Activated CD4-positive, alpha-beta T cell treated with anti-CD3 and anti-CD28 coated beads for 1 hour (primary cell): ENCODE data around the gene IFNL3.

ENCODE experiments used
- DNase-seq: peaks from one replicate; pipeline ENCODE4 v3.0.0-alpha.2; 2020

The IFNL3 gene

DNA sequence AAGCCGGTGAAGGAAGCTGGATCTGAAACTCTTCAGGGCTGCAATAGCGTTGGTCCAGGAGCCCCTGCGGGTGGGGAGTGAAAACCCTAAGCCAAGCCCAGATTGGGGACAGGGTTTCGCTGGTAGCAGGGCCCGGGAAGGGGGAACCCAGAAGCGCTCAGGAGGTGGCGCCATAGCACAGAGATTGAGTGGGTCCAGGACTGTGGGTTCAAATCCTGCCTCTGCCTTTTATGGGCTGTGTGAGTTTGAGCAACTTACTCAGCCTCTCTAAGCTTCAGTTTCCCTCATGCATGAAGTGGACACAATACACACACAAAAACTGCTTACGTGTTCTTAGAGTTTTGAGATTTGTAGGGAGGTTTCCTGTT, 32.4 kb downstream of the IFNL3 start:
- peak; percentile 29 for DNase-seq

DNA sequence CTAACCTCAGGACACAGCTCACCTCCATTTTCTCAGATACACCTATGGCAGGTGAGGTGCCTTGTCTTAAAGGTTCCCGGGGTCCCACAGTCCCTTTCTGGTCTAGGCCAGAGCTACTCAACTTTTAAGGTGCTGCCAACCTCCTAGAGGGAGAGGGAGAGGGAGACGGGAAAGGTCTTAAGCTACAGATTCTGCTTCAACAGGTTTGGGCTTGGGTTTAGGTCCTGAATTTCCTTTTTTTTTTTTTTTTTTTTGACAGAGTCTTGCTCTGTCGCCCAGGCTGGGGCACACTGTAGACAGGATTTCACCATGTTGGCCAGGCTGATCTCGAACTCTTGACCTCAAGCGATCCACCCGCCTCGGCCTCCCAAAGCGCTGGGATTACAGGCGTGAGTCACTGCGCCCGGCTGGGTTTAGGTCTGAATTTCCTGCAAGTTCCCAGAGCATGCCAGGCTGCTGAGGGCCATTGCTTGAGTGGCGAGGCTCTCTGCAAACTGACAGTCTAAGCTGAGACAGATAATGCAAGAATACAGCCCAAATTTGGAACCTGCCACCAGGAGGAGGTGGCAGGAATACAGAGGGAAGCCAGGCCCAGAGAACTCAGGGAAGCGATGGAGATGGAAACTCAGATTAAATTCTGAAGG, 33.0 kb downstream of the IFNL3 start:
- no peak for DNase-seq

DNA sequence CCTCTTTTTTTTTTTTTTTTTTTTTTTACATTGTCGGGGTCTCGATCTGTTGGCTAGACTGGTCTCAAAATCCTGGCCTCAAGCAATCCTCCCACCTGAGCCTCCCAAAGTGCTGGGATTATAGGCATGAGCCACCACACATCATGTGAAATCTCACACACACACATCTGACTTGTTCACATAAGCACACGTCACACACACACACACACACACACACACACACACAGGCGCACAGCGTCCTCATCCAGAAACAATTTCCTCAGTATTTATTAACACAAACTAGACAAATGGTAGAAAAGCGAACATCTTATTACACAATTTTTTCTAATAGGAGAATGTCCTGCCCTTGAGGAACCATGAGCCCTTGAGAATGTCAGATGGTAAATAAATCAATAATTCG, 35.6 kb downstream of the IFNL3 start:
- DNase-seq, result no peak

DNA sequence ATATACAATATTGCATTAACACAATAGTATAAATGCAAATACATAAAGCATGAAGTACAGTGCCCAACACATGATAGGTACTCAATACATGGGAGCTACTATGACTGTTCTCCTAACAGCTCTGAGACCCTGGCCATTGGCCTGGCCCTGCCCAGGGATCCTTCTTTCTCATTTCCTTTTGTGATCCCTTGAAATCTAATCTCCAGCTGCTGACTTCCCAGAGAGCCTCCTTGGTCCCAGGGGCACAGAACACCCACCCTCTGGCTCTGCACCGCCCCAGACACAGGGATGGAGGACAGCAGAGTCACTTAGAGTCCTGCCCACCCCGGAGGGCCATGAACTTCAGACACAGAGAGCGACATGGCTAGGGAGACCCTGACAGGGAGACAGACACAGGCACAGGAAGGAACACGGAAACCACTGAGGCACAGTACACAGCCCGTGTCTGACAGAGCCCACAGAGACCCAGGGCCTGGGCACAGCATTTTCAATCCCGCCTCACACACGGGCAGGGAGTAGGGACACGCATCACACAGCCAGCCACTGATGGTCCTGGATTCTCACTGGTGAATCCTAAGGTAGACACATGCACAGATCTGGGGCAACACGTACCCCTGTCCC, 36.5 kb downstream of the IFNL3 start:
- no peak for DNase-seq

DNA sequence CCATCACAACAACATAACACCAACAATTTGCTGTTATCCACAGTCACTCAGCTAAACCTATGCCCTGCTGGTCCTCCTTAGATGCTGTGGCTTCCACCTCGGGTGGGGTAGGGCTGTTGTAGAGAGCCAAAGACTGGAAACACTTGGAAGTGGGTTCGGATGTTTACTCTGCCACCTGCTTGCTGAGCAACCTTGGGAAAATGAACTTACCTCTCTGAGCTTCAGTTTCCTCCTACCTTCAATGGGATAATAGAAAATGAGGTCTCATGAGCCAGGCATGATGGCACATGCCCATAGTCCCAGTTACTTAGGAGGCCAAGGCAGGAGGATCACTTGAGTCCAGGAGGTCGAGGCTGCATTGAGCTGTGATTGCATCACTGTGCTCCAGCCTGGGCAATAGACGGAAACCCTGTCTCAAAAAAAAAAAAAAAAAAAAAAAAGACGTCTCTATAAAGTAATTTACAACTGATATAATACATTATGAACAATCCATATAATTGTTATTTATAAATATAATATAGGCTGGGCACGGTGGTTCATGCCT, 37.4 kb downstream of the IFNL3 start:
- no peak for DNase-seq

DNA sequence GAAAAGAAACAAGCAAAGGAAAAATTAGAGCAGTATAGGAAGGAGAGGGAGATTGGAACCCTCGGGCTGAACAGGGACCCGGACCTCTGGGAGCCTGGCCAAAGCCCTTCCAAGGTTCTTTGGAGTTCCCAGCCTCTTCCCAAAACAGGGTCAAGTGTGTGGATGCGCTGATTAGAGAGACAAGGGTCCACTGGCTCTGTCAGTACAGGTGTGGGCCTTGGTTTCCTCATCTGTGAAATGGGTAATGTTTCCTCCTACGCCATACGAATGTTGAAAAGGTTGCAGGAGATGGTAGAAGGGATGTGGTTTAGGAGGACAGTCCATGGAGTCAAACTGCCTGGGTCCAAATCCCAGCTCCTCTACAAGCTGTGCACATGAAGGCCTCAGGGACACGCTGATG, 38.7 kb downstream of the IFNL3 start:
- no peak for DNase-seq

DNA sequence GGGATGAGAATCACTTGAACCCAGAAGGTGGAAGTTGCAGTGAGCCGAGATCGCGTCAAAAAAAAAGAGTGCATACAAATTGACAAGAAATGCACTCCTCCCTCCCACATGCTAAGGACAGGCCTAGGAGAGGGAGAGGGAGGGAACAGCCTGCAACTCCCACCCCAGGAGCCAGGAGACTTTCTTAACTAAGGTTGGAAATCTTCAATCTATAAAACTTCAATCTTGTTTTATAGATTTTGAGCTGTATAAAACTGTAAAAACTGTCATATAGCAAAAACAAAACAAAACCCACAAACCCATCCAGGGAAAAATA, 39.4 kb downstream of the IFNL3 start:
- DNase-seq, result no peak

DNA sequence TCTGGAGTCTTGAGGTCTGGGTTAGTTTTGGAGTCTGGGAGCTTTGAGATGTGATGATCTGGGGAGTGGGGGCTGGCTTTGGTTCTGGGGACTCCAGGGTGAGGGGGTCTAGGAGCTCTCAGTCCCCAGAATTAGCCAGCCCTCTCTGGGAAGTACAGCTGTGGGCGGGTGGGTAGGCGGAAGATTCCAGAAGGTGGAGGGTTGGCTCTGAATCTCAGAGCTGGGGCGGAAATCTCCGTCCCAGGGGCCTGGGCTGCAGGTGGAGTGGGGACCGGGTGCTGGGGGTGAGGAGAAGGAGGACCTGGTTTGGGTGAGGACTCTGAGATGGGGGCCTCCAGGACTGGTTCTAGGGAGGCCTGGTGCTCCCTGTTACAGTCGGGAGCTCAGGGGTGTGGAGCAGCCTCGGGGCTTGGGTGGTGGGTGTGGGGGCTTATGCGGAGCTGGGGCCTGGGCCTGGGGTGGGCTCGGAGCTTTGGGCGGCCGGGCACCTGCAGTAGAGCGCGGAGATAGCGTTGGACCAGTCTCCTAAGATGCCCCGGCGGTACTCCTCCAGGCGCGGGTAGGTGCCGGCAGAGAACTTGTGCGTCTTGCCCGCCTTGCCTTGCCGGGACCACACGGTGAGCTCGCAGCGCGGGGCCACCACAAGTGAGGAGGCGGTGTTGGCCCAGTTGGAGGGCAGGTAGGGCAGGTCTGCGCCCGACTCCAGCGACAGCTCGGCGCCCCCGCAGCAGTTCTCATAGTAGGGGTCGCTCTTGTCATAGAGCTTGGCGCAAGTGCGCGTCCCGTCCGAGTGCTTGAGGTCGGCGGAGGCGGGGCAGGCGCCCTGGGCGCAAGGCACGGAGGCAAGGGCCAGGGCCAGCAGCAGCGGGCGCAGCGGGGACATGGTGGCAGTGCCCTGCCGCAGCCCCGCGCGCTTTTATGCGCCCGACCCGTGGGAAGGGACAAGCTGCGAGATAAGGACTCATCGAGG, 41.1 kb downstream of the IFNL3 start, which contains the start of gene SYCN:
TSS of gene SYCN (minus strand) at position 892 of the 970 bp plus-strand sequence. CDS start at position 883, 9 bp downstream.
- DNase-seq, result no peak

DNA sequence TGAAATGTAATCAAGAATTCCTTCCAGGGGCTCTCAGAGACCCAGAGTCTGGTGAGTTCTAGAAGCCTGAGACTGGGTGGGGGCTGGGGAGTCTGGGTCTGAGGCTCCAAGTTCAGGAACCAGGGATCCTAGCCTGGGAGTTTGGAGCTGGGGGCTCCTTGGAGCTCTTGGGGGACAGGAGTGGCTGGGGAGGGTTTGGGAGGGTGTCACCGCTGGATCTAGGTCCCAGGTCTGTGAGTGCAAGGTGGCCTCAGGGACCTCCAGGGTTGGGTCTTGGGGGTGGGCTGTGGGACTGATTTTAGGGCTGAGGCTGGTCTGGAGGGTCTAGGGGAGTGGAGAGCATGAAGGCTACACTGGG, 41.8 kb downstream of the IFNL3 start:
- no peak for DNase-seq

DNA sequence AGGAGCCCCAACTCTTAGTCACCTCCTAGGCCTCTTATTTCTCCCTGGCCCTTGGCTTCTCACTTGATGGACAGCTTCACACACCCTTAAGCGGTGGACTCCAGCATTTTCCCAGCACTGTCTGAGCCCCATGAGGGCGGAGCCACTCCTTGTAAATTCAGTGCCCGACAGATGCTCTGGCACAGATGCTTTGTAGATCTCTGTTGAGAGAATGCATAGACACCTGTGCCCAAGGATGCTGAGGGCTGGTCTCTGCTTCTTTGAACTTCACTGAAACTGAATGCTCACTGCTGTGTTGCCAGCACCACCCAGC, 44.0 kb downstream of the IFNL3 start:
- no peak for DNase-seq

DNA sequence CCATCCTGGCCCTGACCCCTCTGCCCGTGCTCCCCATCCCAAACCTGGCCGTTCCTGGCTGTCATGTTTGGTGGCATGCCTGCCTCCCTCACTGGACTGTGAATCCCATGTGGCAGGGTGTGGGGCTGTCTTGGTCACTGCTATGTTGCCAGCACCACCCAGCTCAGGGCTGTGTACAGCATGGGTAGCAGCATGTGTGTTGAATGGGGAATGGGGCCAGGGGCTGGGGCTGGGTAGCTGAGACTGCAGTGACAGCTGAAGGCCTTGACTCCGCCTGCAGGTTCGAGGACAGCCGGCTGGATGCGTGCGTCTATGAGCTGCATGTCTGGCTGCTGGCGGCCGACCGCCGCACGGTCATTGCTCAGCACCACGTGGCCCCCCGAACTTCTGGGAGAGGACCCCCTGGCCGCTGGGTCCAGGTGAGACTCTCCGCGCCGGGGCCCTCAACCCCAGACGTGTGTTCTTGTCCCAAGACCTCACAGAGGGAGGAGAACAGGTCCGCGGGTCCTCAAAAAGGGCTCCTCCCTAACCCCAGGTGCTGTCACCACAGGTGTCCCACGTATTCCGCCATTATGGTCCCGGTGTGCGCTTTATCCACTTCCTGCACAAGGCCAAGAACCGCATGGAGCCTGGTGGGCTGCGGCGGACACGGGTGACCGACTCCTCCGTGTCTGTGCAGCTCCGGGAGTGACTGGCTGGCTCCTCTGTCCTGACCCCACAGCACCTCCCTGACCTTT, 44.6 kb downstream of the IFNL3 start:
- no peak for DNase-seq

DNA sequence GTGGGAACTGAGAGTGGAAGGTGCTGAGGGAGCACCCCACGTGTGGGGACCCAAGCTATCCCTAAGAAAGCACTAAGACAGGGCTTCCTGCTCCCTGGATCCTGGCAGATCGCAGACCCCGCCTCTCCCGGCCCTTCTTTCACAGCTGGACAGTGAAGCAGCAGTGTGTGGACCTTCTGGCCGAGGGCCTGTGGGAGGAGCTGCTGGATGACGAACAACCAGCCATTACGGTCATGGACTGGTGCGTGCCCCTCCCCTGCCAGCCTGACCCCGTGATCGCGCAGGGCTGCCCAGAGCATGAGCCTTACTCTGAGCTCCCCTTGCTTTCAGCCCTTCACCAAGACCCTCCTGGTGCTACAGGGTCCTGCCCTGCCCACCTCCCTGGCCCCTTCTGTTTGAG, 45.8 kb downstream of the IFNL3 start:
- no peak for DNase-seq

DNA sequence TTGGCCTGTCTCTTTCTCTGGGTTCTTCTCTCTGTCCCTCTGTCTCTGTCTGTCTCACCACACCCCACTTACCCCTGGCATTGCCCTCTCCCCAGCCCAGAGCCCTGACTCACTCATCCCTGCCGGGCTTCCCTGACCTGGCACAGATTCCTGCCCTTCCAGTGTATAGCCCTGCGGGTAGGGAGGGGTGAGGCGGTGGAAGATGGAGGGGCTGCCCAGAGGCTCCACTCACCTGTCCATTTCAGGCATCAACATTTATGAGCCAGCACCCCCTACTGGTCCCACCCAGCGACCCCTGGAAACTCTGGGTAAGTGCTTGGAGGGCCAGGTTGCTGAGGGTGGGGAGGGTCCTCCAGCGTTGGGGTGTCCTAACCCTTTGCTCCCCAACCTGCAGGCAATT, 47.0 kb downstream of the IFNL3 start:
- DNase-seq, result no peak

DNA sequence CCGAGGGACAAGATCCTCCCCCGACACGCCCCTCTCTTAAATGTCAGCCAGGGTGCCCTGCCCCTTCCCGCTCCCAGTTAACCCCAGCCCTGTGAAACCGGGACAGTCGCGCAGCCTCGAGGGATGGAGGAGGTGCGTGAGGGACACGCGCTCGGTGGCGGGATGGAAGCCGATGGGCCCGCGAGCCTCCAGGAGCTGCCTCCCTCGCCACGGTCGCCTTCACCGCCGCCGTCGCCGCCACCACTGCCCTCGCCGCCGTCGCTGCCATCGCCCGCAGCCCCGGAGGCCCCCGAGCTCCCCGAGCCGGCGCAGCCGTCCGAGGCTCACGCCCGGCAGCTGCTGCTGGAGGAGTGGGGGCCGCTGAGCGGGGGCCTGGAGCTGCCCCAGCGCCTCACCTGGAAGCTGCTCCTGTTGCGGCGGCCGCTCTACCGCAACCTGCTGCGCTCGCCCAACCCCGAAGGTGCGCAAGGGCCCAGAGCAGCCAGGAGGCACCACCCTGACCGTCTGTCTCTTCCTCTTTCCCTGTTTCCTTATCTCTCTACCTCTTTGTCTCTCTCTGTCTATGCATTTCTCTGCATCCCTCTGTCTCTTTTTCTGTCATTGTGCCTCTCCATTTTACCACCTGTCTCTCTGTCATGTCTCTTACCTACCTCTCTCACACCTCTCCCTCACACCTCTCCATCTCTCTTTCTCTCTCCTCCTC, 47.8 kb downstream of the IFNL3 start, which contains the start of gene NCCRP1:
TSS of gene NCCRP1 (plus strand) at position 105 of the 703 bp plus-strand sequence. CDS start at position 124, 19 bp downstream.
- DNase-seq, result no peak

DNA sequence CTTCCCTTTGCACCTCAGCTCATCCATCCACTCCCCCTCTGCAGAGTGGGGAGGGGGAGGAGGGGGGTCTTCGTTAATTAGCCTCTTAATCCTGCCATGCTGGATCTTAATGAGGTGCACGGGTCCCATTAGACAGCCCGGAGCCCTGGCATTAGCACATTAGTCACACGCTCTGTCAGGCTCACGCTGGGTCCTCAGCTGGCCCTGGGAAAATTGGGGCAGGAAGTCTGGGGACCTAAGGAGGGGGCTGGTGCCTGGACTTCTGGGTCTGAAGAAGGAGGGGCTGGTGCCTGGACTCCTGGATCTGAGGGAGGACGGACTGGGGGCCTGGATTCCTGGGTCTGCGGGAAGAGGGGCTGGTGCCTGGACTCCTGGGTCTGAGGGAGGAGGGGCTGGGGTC, 48.5 kb downstream of the IFNL3 start:
- no peak for DNase-seq

DNA sequence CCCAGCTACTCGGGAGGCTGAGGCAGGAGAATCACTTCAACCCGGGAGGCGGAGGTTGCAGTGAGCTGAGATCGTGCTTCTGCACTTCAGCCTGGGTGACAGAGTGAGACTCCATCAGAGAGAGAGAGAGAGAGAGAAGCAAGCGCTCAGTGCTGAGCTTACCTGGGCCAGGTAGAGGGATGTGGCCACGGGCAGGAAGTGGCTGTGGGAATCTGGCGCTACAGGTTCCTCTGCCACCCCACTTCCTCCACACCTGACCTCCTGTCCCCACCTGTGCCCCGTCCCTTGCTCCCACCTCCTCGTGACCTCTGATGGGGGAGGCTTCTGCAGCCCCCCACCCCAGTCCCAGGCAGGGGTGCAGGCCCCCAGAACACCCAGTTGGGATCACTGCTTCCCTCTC, 49.1 kb downstream of the IFNL3 start:
- DNase-seq, result no peak

DNA sequence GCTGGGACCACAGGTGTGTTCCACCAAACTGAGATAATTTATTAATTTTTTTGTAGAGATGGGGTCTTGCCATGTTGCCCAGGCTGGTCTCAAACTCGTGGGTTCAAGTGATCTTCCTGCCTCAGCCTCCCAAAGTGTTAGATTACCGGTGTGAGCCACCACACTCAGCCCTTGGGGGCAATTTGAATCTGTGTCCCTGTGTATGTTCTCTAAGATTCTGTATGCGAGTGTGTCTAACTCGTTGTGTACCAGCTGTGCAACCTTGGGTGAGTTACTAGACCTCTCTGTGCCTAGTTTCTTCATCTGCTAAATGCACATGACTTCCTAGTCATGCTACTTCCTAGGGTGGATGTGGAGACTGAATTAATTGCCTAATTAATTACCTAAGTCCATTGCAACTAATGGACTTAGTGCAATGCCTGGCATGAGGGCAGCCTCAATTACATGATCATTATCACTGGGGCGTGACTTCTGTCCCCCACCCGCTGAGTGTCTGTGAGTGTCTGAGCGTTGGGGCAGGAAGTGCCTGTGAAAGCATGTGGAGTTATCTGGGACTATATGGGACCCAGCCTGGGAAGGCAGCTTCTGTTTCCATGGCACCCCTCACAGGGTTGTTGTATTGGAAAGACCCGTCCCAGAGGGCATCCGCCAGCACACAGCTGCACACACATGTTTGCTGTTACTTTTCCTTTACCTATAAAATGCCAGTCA, 49.8 kb downstream of the IFNL3 start:
- no peak for DNase-seq

DNA sequence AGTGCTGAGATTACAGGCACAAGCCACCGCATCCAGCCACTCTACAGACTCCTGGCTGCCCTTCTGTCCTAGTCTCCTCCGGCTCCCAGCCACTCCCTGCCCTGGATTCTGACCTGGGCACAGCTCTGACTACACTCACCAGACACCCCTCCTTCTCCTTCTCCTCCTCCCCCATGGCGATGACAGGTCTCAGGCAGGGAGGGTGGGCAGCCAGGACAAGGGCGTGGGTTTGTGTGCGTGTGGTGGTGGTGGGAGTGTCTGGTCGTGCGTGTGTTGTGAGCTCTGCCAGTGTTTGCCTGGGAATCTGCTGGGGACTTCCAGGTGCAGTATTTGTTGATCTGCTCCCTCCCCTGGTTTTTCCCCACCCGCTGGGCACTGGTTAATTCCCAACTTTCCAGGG, 51.0 kb downstream of the IFNL3 start:
- DNase-seq, result no peak
